VCaP (cell line): ENCODE measurements around the gene TM9SF3.
"Not testable (repeated sequence)": the region's sequence is repeated elsewhere in the genome, so short reads cannot be mapped to it uniquely, and the experiment has no call there.

ENCODE experiments used
- H3K27ac ChIP-seq: fragments of 450-650 bp; 2 replicates; pipeline ENCODE4 v1.5.1; 2017
- CTCF ChIP-seq: fragments of 450-650 bp; conservative IDR thresholded peaks from 2 replicates; pipeline ENCODE4 v1.5.1; 2017; ENCODE audit warnings: mild to moderate bottlenecking, moderate library complexity

TM9SF3 gene

GRCh38 chr10:96560966-96561887 is 25.6 kb downstream of the TM9SF3 start:
- no peak overlapping the region; the same call in 1 of the 2 replicates for H3K27ac ChIP-seq
- no peak for TF ChIP-seq CTCF

GRCh38 chr10:96560489-96560888 is 26.3 kb downstream of the TM9SF3 start:
- no peak for TF ChIP-seq CTCF
- H3K27ac ChIP-seq, result no peak overlapping the region

GRCh38 chr10:96556003-96556402 is 30.8 kb downstream of the TM9SF3 start:
- no peak overlapping the region for H3K27ac ChIP-seq
- peak; percentile 83 for TF ChIP-seq CTCF

- H3K27ac ChIP-seq, result no peak overlapping the region
- no peak for TF ChIP-seq CTCF
These were observed 31.5 kb downstream of the TM9SF3 start for GRCh38 chr10:96555330-96555729.

- no peak overlapping the region for H3K27ac ChIP-seq
- TF ChIP-seq CTCF, result no peak
These were observed 38.2 kb downstream of the TM9SF3 start for GRCh38 chr10:96548589-96548988.

- not testable (repeated sequence) for H3K27ac ChIP-seq
These were observed 41.3 kb downstream of the TM9SF3 start for GRCh38 chr10:96545558-96545957.

GRCh38 chr10:96541921-96542320 is 44.9 kb downstream of the TM9SF3 start:
- TF ChIP-seq CTCF, result no peak
- H3K27ac ChIP-seq, result peak overlapping the region; percentile 83

GRCh38 chr10:96540240-96540639 is 46.6 kb downstream of the TM9SF3 start:
- H3K27ac ChIP-seq, result peak overlapping the region; percentile 83
- TF ChIP-seq CTCF, result no peak
